Measurements from ENCODE around the gene ARMC5. TPM values are rescaled to one million over a fixed set of nuclear protein-coding genes. Genes with fewer than 3 reads are reported as not detected.

ARMC5 gene
- total and polyA plus RNA-seq, 10 of the 15 experiments (the other 5 are each of a cell fraction or from before 2014, with no cell fraction given) = 0.06 to 13.2 (median 5.6) TPM

DNA sequence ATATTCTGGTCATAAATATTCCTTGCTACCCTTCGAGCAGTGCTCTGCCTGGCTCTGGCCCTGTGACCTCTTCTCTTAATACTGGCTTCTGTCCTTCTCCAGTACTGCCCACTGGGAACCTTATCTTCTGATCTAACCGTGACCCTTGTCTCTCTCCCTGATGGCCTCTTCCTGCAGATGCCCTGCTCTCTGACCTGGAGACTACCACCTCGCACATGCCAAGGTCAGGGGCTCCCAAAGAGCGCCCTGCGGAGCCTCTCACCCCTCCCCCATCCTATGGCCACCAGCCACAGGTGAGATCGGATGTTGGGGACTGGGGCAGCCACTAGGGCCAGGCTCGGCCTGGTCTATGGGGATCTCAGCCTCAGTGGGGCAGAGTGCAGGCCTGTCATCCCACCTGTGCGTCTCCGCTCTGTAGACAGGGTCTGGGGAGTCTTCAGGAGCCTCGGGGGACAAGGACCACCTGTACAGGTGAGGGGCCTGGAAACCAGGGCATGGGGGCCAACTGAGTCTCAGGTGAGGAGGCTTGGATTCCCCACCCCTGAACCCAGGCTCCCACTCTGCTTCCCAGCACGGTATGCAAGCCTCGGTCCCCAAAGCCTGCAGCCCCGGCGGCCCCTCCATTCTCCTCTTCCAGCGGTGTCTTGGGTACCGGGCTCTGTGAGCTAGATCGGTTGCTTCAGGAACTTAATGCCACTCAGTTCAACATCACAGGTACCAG, 14.1 kb downstream of the ARMC5 start:
- Histone ChIP-seq H3K36me3 (ENCODE audit: control insufficient read depth in 2 of 2, insufficient read depth in 2 of 2, low read length in 1 of 2) (no peaks in the 10 kb centered on the region), H3K27ac (ENCODE audit: control insufficient read depth, insufficient read depth) (no peak overlapping the region), H3K27me3 (replicated peaks in 1 of 2; ENCODE audit: control insufficient read depth in 2 of 2, insufficient read depth in 2 of 2, low read length in 1 of 2) (peaks cover 0 to 5% of the 10 kb centered on the region in 2 experiments; a peak in 3 of 4 replicates), H3K4me2 (ENCODE audit: control insufficient read depth, insufficient read depth) (no peak overlapping the region), H2AFZ (ENCODE audit: control insufficient read depth, low read depth, low read length) (no peak overlapping the region), H3K9ac (ENCODE audit: control insufficient read depth, insufficient read depth, low read length) (no peak overlapping the region), H3K4me3 (no peak overlapping the region), H3K79me2 (ENCODE audit: control insufficient read depth, insufficient read depth, low read length) (no peaks in the 10 kb centered on the region), H3K4me1 (ENCODE audit: control insufficient read depth, insufficient read depth, low read length) (peaks cover 7% of the 10 kb centered on the region; the same call in 1 of the 2 replicates), H4K20me1 (ENCODE audit: control insufficient read depth, insufficient read depth) (no peaks in the 10 kb centered on the region), H3K9me3 (replicated peaks; ENCODE audit: control insufficient read depth, insufficient read depth, low read length) (no peaks in the 10 kb centered on the region)
- ATAC-seq (no peak), FAIRE-seq (no peak), DNase-seq (ENCODE audit: low read depth, low spot score) (no peak)
- no TSS peak for BruUV-seq (replicated peaks)
- intact Hi-C loops (cut with micrococcal nuclease; ENCODE audit: unreplicated experiment) (no loop called here), in situ Hi-C loops (cut with MboI) (no loop called here)
- 65% methylated on average over 17 of the region's 17 CpGs for WGBS (ENCODE audit: insufficient coverage, insufficient replicate concordance, low lambda C conversion rate, missing lambda C conversion rate)
- POLR2A ChIA-PET = no interaction called here
- TF ChIP-seq POLR2A (IDR thresholded peaks at IDR 0.05; ENCODE audit: low read depth, low read length) (no peak), NFYB (IDR thresholded peaks at IDR 0.05; ENCODE audit: insufficient read depth, low read depth, low read length) (0 out of 2 replicates have a peak, but pooled peaks have one; percentile 6), LARP7 (IDR thresholded peaks at IDR 0.05) (no peak)
- SMC1A ChIA-PET (ENCODE audit: uncharacterized antibody, unreplicated experiment) = interaction anchor here (1.5 kb wide), 1 partner anchor 13 kb away, joined by 3 read pairs; no protein-coding TSS in a partner anchor
- CTCF ChIA-PET = no interaction called here
- RAD21 ChIA-PET (ENCODE audit: unreplicated experiment) = no interaction called here

DNA sequence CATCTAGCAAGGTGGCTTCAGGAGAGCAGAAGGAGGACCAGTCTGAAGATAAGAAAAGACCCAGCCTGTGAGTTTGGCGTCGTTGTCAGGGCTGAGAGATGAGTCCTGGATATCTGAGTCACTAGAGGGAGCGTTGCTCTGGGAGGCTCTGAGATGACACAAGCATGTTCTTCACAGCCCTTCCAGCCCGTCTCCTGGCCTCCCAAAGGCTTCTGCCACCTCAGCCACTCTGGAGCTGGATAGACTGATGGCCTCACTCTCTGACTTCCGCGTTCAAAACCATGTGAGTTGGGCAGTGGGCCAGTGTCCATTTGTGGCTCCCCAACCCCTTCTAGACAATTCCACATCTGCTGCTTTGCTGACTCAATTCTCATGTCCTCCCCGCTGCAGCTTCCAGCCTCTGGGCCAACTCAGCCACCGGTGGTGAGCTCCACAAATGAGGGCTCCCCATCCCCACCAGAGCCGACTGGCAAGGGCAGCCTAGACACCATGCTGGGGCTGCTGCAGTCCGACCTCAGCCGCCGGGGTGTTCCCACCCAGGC, 14.9 kb downstream of the ARMC5 start:
- Histone ChIP-seq H3K27ac (ENCODE audit: control insufficient read depth, insufficient read depth) (no peak overlapping the region), H3K9me3 (replicated peaks; ENCODE audit: control insufficient read depth, insufficient read depth, low read length) (no peaks in the 10 kb centered on the region), H3K79me2 (ENCODE audit: control insufficient read depth, insufficient read depth, low read length) (no peaks in the 10 kb centered on the region), H3K27me3 (replicated peaks in 1 of 2; ENCODE audit: control insufficient read depth in 2 of 2, insufficient read depth in 2 of 2, low read length in 1 of 2) (peaks cover 0 to 9% of the 10 kb centered on the region in 2 experiments; a peak in 3 of 4 replicates), H4K20me1 (ENCODE audit: control insufficient read depth, insufficient read depth) (no peaks in the 10 kb centered on the region), H2AFZ (ENCODE audit: control insufficient read depth, low read depth, low read length) (no peak overlapping the region), H3K36me3 (ENCODE audit: control insufficient read depth in 2 of 2, insufficient read depth in 2 of 2, low read length in 1 of 2) (no peaks in the 10 kb centered on the region), H3K4me3 (no peak overlapping the region), H3K4me1 (ENCODE audit: control insufficient read depth, insufficient read depth, low read length) (peaks cover 7% of the 10 kb centered on the region; the same call in 1 of the 2 replicates), H3K9ac (ENCODE audit: control insufficient read depth, insufficient read depth, low read length) (no peak overlapping the region), H3K4me2 (ENCODE audit: control insufficient read depth, insufficient read depth) (no peak overlapping the region)
- TF ChIP-seq IKZF2 (IDR thresholded peaks at IDR 0.05) (no peak), ATF7 (IDR thresholded peaks at IDR 0.05; ENCODE audit: low read depth) (no peak), ZZZ3 (IDR thresholded peaks at IDR 0.05; ENCODE audit: control insufficient read depth, insufficient read length, low read depth) (no peak), KDM1A (IDR thresholded peaks at IDR 0.05; ENCODE audit: borderline replicate concordance) (no peak), SMAD5 (IDR thresholded peaks at IDR 0.05; ENCODE audit: low read depth) (no peak), SP1 (IDR thresholded peaks at IDR 0.05; ENCODE audit: low read depth, low read length) (no peak)
- TF ChIP-seq, protein P1, sequence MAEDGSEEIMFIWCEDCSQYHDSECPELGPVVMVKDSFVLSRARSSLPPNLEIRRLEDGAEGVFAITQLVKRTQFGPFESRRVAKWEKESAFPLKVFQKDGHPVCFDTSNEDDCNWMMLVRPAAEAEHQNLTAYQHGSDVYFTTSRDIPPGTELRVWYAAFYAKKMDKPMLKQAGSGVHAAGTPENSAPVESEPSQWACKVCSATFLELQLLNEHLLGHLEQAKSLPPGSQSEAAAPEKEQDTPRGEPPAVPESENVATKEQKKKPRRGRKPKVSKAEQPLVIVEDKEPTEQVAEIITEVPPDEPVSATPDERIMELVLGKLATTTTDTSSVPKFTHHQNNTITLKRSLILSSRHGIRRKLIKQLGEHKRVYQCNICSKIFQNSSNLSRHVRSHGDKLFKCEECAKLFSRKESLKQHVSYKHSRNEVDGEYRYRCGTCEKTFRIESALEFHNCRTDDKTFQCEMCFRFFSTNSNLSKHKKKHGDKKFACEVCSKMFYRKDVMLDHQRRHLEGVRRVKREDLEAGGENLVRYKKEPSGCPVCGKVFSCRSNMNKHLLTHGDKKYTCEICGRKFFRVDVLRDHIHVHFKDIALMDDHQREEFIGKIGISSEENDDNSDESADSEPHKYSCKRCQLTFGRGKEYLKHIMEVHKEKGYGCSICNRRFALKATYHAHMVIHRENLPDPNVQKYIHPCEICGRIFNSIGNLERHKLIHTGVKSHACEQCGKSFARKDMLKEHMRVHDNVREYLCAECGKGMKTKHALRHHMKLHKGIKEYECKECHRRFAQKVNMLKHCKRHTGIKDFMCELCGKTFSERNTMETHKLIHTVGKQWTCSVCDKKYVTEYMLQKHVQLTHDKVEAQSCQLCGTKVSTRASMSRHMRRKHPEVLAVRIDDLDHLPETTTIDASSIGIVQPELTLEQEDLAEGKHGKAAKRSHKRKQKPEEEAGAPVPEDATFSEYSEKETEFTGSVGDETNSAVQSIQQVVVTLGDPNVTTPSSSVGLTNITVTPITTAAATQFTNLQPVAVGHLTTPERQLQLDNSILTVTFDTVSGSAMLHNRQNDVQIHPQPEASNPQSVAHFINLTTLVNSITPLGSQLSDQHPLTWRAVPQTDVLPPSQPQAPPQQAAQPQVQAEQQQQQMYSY (CRISPR knock-in tag; IDR thresholded peaks at IDR 0.05) = no peak
- TF ChIP-seq, protein P2, sequence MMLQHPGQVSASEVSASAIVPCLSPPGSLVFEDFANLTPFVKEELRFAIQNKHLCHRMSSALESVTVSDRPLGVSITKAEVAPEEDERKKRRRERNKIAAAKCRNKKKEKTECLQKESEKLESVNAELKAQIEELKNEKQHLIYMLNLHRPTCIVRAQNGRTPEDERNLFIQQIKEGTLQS (IDR thresholded peaks at IDR 0.05; ENCODE audit: borderline replicate concordance, extremely low read depth, low read depth, low read length) = no peak
- 54% methylated on average over 12 of the region's 12 CpGs for WGBS (ENCODE audit: insufficient coverage, insufficient replicate concordance, low lambda C conversion rate, missing lambda C conversion rate)
- in situ Hi-C loops (cut with MboI) = no loop called here
- intact Hi-C loops (cut with micrococcal nuclease; ENCODE audit: unreplicated experiment) = no loop called here
- no TSS peak for BruUV-seq (replicated peaks)
- ATAC-seq (no peak), FAIRE-seq (no peak), DNase-seq (ENCODE audit: low read depth, low spot score) (no peak)
- CTCF ChIA-PET = interaction anchor here (0.7 to 1.9 kb wide), 2 partner anchors 13 to 556 kb away, joined by 3 to 13 read pairs; no protein-coding TSS in a partner anchor
- POLR2A ChIA-PET = no interaction called here
- RAD21 ChIA-PET (ENCODE audit: unreplicated experiment) = no interaction called here
- SMC1A ChIA-PET (ENCODE audit: uncharacterized antibody, unreplicated experiment) = interaction anchor here (1.0 to 1.5 kb wide), 2 partner anchors 14 to 36 kb away, joined by 3 read pairs; no protein-coding TSS in a partner anchor

Measured in GM12878 (cell line).